HepG2 (cell line): ENCODE measurements around the gene FUZ. TPM values are rescaled to one million over a fixed set of nuclear protein-coding genes. Genes with fewer than 3 reads are reported as not detected.

Experiments used
- ATAC-seq: fragments of 200-7000 bp; cut with Tn5 transposase; 3 replicates; pipeline ENCODE4 v1.9.1; 2020; ENCODE audit warnings: mild to moderate bottlenecking, moderate library complexity
- BruUV-seq: library from RNA; stranded (reverse); fragments of 400-500 nt; replicated peaks from 2 replicates; lab custom pipeline; 2021; lab: Mats Ljungman, UMichigan
- CTCF ChIA-PET: fragments of 300-600 bp; formaldehyde crosslinking; extraction: SDS; loops from one replicate; lab custom pipeline; 2021; ENCODE audit warnings: low total read pairs, inconsistent platforms, low intra/inter-chr PET ratio; lab: Yijun Ruan, JAX
- POLR2A ChIA-PET: fragments of 350-600 bp; sonication (Branson Sonifier 250); formaldehyde crosslinking; loops from one replicate; lab custom pipeline; 2020; ENCODE audit warnings: antibody characterized with exemption, inconsistent platforms; lab: Yijun Ruan, JAX
- DNase-seq: peaks from one replicate; pipeline ENCODE4 v3.0.0-alpha.2; 2015; ENCODE audit warnings: low spot score
- FAIRE-seq: peaks from 3 replicates; lab custom pipeline; 2011; peaks lifted over from hg19 to GRCh38; lab: Jason Lieb, UNC
- H2AFZ ChIP-seq: one replicate; pipeline ENCODE4 v1.6.1; 2011; ENCODE audit warnings: low read length, inconsistent platforms
- H3K27ac ChIP-seq: fragments of 300-600 bp; 3 replicates; pipeline ENCODE4 v1.8.0; 2011; ENCODE audit warnings: mixed run types, mild to moderate bottlenecking, mixed read lengths, low read length, inconsistent platforms; ENCODE audit not compliant: insufficient read depth; ENCODE audit errors: extremely low read length
- H3K27me3 ChIP-seq, 2 experiments: fragments of 200-600 bp in 1 of 2; 2 replicates in 1 of 2; 3 replicates in 1 of 2; pipeline versions ENCODE4 v1.6.0 to v1.8.0; 2011; ENCODE audit warnings: low read length in 2 of 2, mild to moderate bottlenecking in 2 of 2, moderate library complexity in 2 of 2, inconsistent platforms in 1 of 2; ENCODE audit not compliant: insufficient read depth in 2 of 2, control insufficient read depth in 1 of 2
- H3K36me3 ChIP-seq, 2 experiments: fragments of 200-600 bp in 1 of 2; replicated peaks in 1 of 2; 2 replicates in 1 of 2; 3 replicates in 1 of 2; pipeline versions ENCODE4 v1.5.1 to v1.8.0; 2011; ENCODE audit warnings: low read length in 2 of 2, inconsistent platforms in 1 of 2; ENCODE audit not compliant: insufficient read depth in 2 of 2, control insufficient read depth in 1 of 2
- H3K4me1 ChIP-seq: 2 replicates; pipeline ENCODE4 v1.5.1; 2012; ENCODE audit warnings: low read length, inconsistent platforms; ENCODE audit not compliant: insufficient read depth
- H3K4me2 ChIP-seq: 2 replicates; pipeline ENCODE4 v1.6.0; 2011; ENCODE audit warnings: low read depth, low read length, inconsistent platforms
- H3K4me3 ChIP-seq, 3 experiments: fragments of 200-600 bp in 1 of 3; sonication (generic), shearing (Covaris generic) in 1 of 3; replicated peaks in 1 of 3; 2 replicates each; pipeline ENCODE4 v1.5.1; 2011 to 2016; ENCODE audit warnings: low read length in 3 of 3, inconsistent platforms in 2 of 3, low read depth in 2 of 3, mild to moderate bottlenecking in 2 of 3, control low read depth in 1 of 3, mixed read lengths in 1 of 3; ENCODE audit not compliant: insufficient read depth in 1 of 3
- H3K79me2 ChIP-seq: one replicate; pipeline ENCODE4 v1.6.1; 2011; ENCODE audit warnings: low read length, inconsistent platforms; ENCODE audit not compliant: insufficient read depth
- H3K9ac ChIP-seq: 2 replicates; pipeline ENCODE4 v1.6.0; 2011; ENCODE audit warnings: mild to moderate bottlenecking, low read depth, low read length, inconsistent platforms; ENCODE audit not compliant: insufficient read depth
- H3K9me3 ChIP-seq: 2 replicates; pipeline ENCODE4 v1.5.1; 2012; ENCODE audit warnings: mild to moderate bottlenecking, low read length
- H4K20me1 ChIP-seq: 2 replicates; pipeline ENCODE4 v1.6.0; 2011; ENCODE audit warnings: inconsistent platforms, mild to moderate bottlenecking, low read length, moderate library complexity; ENCODE audit not compliant: insufficient read depth
- EED ChIP-seq: sonication (generic); formaldehyde crosslinking; IDR thresholded peaks from 2 replicates; pipeline ENCODE4 v1.5.0; 2020; ENCODE audit warnings: mild to moderate bottlenecking, missing genetic modification reagents
- HNF4A ChIP-seq: sonication (generic); formaldehyde crosslinking; IDR thresholded peaks from 2 replicates; pipeline ENCODE4 v1.4.0; 2020; ENCODE audit warnings: missing genetic modification reagents
- NFIB ChIP-seq: sonication (generic); formaldehyde crosslinking; IDR thresholded peaks from 2 replicates; pipeline ENCODE4 v1.9.0; 2021; ENCODE audit warnings: missing genetic modification reagents, mild to moderate bottlenecking, borderline replicate concordance
- YEATS4 ChIP-seq: sonication (generic); formaldehyde crosslinking; IDR thresholded peaks from 2 replicates; pipeline ENCODE4 v1.4.0; 2020; ENCODE audit warnings: missing genetic modification reagents, borderline replicate concordance
- ZMYM2 ChIP-seq: sonication (generic); formaldehyde crosslinking; IDR thresholded peaks from 2 replicates; pipeline ENCODE4 v1.8.0; 2022; ENCODE audit warnings: mild to moderate bottlenecking, missing genetic modification reagents
- ZNF12 ChIP-seq: sonication (generic); formaldehyde crosslinking; IDR thresholded peaks from 2 replicates; pipeline ENCODE4 v1.5.0; 2020; ENCODE audit warnings: missing genetic modification reagents
- ZNF766 ChIP-seq: sonication (generic); formaldehyde crosslinking; IDR thresholded peaks from 2 replicates; pipeline ENCODE4 v1.5.0; 2020; ENCODE audit warnings: missing genetic modification reagents, borderline replicate concordance
- WGBS: methylation state at CpG from one replicate; pipeline ENCODE4 v1.1.6; 2017; ENCODE audit warnings: low lambda C conversion rate; 5-methylcytosine and 5-hydroxymethylcytosine counted together
- in situ Hi-C: cut with HindIII; loops from 2 replicates; pipeline ENCODE4 v1.10.0; 2017; ENCODE audit warnings: low pct_unique_long_range_greater_than_20kb; ENCODE audit not compliant: extremely low pct_ligation_motif_present
- intact Hi-C: fragments of 100-400 bp; cut with micrococcal nuclease; formaldehyde crosslinking; loops from one replicate; pipeline ENCODE4 v1.10.0; 2022; ENCODE audit not compliant: unreplicated experiment
- polyA plus RNA-seq, 8 experiments: library from polyadenylated mRNA; depleted of rRNA in 3 of 8; stranded (reverse) in 7 of 8; unstranded in 1 of 8; fragments of >200 nt; fragmentation: Illumina TruSeq in 4 of 8; extraction: Trizol in 4 of 8; gene quantifications; 2 replicates each; pipeline versions ENCODE4 v1.2.1 to v1.2.3, GENCODE V29; 2011 to 2016; ENCODE audit warnings: low read depth in 4 of 8, missing spikeins in 1 of 8, mixed read lengths in 1 of 8; ENCODE audit not compliant: insufficient read depth in 1 of 8
- total RNA-seq, 5 experiments: library from RNA; depleted of rRNA; stranded (reverse); fragments of >200 nt; fragmentation: Illumina TruSeq; extraction: Trizol; gene quantifications; 2 replicates each; pipeline ENCODE4 v1.2.3, GENCODE V29; 2016; ENCODE audit warnings: low read depth in 1 of 5
- TF ChIP-seq, protein P1 (sequence below): sonication (generic); formaldehyde crosslinking; IDR thresholded peaks from 2 replicates; pipeline ENCODE4 v1.4.0; 2020; ENCODE audit warnings: mild to moderate bottlenecking, missing genetic modification reagents
- TF ChIP-seq, protein P2 (sequence below): sonication (generic); formaldehyde crosslinking; IDR thresholded peaks from 2 replicates; pipeline ENCODE4 v1.8.0; 2022; ENCODE audit warnings: low read depth, missing genetic modification reagents

FUZ gene
- total and polyA plus RNA-seq, 2 of the 13 experiments (the other 11 are each of a cell fraction or from before 2014, with no cell fraction given): 0.08 TPM; not detected in 1

DNA sequence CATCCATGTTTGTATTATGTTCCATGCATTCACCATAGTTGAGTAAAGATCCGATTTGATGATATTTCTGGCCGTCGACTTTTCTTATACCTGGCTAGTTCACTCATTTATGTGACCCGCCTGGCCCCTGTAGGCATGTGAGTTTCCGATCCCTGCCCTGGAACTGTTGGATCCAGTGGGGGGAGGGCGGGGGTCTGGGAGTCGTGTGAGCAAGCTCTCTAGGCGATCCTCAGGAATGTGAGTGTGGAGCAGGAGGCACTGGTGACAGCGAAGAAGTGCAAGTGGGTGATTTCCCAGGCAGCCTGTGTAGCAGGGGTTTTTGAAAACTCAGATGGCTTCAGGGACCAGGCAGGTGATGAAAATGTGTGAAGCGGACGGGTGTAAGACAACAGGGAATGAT is 27.2 kb upstream of the FUZ start:
- BruUV-seq: no TSS peak
- TF ChIP-seq EED (CRISPR knock-in tag) (no peak), YEATS4 (no peak), NFIB (CRISPR knock-in tag) (no peak), HNF4A (CRISPR knock-in tag) (no peak), ZMYM2 (CRISPR knock-in tag) (no peak), ZNF766 (CRISPR knock-in tag) (no peak), ZNF12 (CRISPR knock-in tag) (no peak)
- TF ChIP-seq, protein P1, sequence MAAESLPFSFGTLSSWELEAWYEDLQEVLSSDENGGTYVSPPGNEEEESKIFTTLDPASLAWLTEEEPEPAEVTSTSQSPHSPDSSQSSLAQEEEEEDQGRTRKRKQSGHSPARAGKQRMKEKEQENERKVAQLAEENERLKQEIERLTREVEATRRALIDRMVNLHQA: no peak
- TF ChIP-seq, protein P2, sequence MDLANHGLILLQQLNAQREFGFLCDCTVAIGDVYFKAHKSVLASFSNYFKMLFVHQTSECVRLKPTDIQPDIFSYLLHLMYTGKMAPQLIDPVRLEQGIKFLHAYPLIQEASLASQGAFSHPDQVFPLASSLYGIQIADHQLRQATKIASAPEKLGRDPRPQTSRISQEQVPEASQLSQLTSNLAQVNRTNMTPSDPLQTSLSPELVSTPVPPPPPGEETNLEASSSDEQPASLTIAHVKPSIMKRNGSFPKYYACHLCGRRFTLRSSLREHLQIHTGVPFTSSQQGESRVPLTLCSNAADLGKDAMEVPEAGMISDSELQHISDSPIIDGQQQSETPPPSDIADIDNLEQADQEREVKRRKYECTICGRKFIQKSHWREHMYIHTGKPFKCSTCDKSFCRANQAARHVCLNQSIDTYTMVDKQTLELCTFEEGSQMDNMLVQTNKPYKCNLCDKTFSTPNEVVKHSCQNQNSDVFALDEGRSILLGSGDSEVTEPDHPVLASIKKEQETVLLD: no peak
- H3K4me1 ChIP-seq: peaks cover 12% of the 10 kb centered on the region

More for the DNA sequence above, 27.2 kb upstream of the FUZ start:
- Histone ChIP-seq H2AFZ (no peak overlapping the region), H3K27ac (no peak overlapping the region), H3K9me3 (no peaks in the 10 kb centered on the region), H4K20me1 (no peaks in the 10 kb centered on the region), H3K9ac (no peak overlapping the region), H3K27me3 (no peaks in the 10 kb centered on the region), H3K4me2 (no peak overlapping the region), H3K36me3 (peaks cover 12 to 30% of the 10 kb centered on the region in 2 experiments; a peak in 4 of 5 replicates), H3K4me3 (no peak overlapping the region), H3K79me2 (no peaks in the 10 kb centered on the region)
- ATAC-seq: no peak
- ChIA-PET CTCF (no interaction called here), POLR2A (no interaction called here)
- in situ Hi-C loops (no loop called here), intact Hi-C loops (no loop called here)
- WGBS: 92% methylated on average over 11 of the region's 11 CpGs
- no peak for DNase-seq
- FAIRE-seq: no peak
